Measurements from ENCODE around the gene HORMAD1. TPM values are rescaled to one million over a fixed set of nuclear protein-coding genes. Genes with fewer than 3 reads are reported as not detected.

The HORMAD1 gene
- total and polyA plus RNA-seq, 2 of the 8 experiments (the other 6 are each of a cell fraction or from before 2014, with no cell fraction given): not detected

- FAIRE-seq (no peak), DNase-seq (ENCODE audit: low read depth in 1 of 2, low spot score in 2 of 2) (no peak)
- no peak overlapping the region for H3K4ac ChIP-seq (replicated peaks; ENCODE audit: insufficient read length, low read depth, low read length)
- H3K27me3 ChIP-seq (replicated peaks in 1 of 4; ENCODE audit: control insufficient read depth in 3 of 4, extremely low read depth in 1 of 4, insufficient read depth in 3 of 4, low read length in 3 of 4): peaks cover 0 to 1% (median 0%) of the 10 kb centered on the region in 4 experiments; a peak in 1 of 7 replicates
- no peak overlapping the region for H4K91ac ChIP-seq (replicated peaks; ENCODE audit: insufficient read length, low read length)
- no peak overlapping the region for H2AFZ ChIP-seq (ENCODE audit: low read length)
- no peaks in the 10 kb centered on the region; the same call in 1 of the 2 replicates for H3K79me1 ChIP-seq (ENCODE audit: low read depth, low read length)
- ChIA-PET CTCF (ENCODE audit: partially characterized antibody) (interaction anchor here (0.6 to 1.6 kb wide), 6 partner anchors 8 to 235 kb away, joined by 3 to 6 read pairs (median 3); no protein-coding TSS in a partner anchor), POLR2A (ENCODE audit: partially characterized antibody) (interaction anchor here (1.5 kb wide), 1 partner anchor 114 kb away, joined by 4 read pairs; no protein-coding TSS in a partner anchor)
- no peak overlapping the region for H3K4me2 ChIP-seq (ENCODE audit: insufficient read depth in 1 of 2, low read depth in 2 of 2, low read length in 2 of 2)
- no peak overlapping the region for H2BK5ac ChIP-seq (ENCODE audit: low read depth, low read length)
- no peaks in the 10 kb centered on the region for H3K4me1 ChIP-seq (replicated peaks in 1 of 4; ENCODE audit: control insufficient read depth in 3 of 4, insufficient read depth in 4 of 4, low read length in 3 of 4)
- H3K23ac ChIP-seq (ENCODE audit: insufficient read length): no peak overlapping the region
- no peak overlapping the region for H3K9ac ChIP-seq (replicated peaks in 1 of 4; ENCODE audit: extremely low read depth in 1 of 4, low read depth in 3 of 4, low read length in 3 of 4)
- no peak overlapping the region for H3K56ac ChIP-seq (replicated peaks; ENCODE audit: insufficient read length, low read depth, low read length)
- H3K79me2 ChIP-seq (ENCODE audit: control insufficient read depth in 1 of 2, insufficient read depth in 2 of 2, low read length in 2 of 2): peaks cover 0 to 17% of the 10 kb centered on the region in 2 experiments; a peak in 3 of 4 replicates
- H3K36me3 ChIP-seq (ENCODE audit: control insufficient read depth in 2 of 4, insufficient read depth in 4 of 4, low read length in 3 of 4): peaks cover 5 to 52% (median 10%) of the 10 kb centered on the region in 4 experiments; a peak in 7 of 8 replicates
- H3K23me2 ChIP-seq (ENCODE audit: low read depth, low read length): peaks cover 2% of the 10 kb centered on the region
- no peak overlapping the region for H2AK5ac ChIP-seq (ENCODE audit: low read depth, low read length)
- H4K5ac ChIP-seq (ENCODE audit: insufficient read length, low read depth, low read length): no peak overlapping the region
- no peaks in the 10 kb centered on the region for H3K9me3 ChIP-seq (ENCODE audit: insufficient read depth in 2 of 2, low read depth in 1 of 2, low read length in 1 of 2)
- no peak overlapping the region for H3K14ac ChIP-seq (ENCODE audit: insufficient read length)
- H2BK12ac ChIP-seq (ENCODE audit: low read depth, low read length): no peak overlapping the region
- H3K18ac ChIP-seq (ENCODE audit: extremely low read depth, low read length): no peak overlapping the region
- H2BK120ac ChIP-seq (replicated peaks; ENCODE audit: low read depth, low read length): no peak overlapping the region
- no peak overlapping the region for H2BK15ac ChIP-seq (ENCODE audit: low read length)
- H4K8ac ChIP-seq (ENCODE audit: extremely low read depth, insufficient read depth, low read length): no peak overlapping the region
- H3K27ac ChIP-seq (ENCODE audit: low read depth, low read length): no peak overlapping the region
- no peak overlapping the region for H3K4me3 ChIP-seq (ENCODE audit: extremely low read depth in 1 of 4, insufficient read depth in 2 of 4, low read depth in 3 of 4, low read length in 4 of 4)
- WGBS, 2 experiments (ENCODE audit: extremely low coverage in 1 of 2, insufficient coverage in 1 of 2, insufficient read length in 1 of 2, insufficient replicate concordance in 2 of 2, low coverage in 1 of 2, low lambda C conversion rate in 2 of 2, missing lambda C conversion rate in 1 of 2): 89% methylated on average over 3 of the region's 3 CpGs; no CpG with 5 or more reads in 1 of the 2 experiments
- H4K20me1 ChIP-seq (replicated peaks in 1 of 2; ENCODE audit: control insufficient read depth in 1 of 2, insufficient read depth in 2 of 2, low read length in 2 of 2): peaks cover 0 to 2% of the 10 kb centered on the region in 2 experiments
- no peak overlapping the region for H2BK20ac ChIP-seq (ENCODE audit: low read length)
- TF ChIP-seq POLR2A (IDR thresholded peaks at IDR 0.05; ENCODE audit: control extremely low read depth in 1 of 2, low read depth in 2 of 2, low read length in 2 of 2) (no peak), BCL11A (IDR thresholded peaks at IDR 0.05; ENCODE audit: low read depth in 2 of 2, low read length in 2 of 2) (no peak), HDAC2 (IDR thresholded peaks at IDR 0.05; ENCODE audit: borderline replicate concordance in 1 of 2, low read depth in 2 of 2, low read length in 2 of 2) (no peak), EGR1 (IDR thresholded peaks at IDR 0.05; ENCODE audit: borderline replicate concordance, low read depth, low read length) (no peak), CTBP2 (IDR thresholded peaks at IDR 0.05; ENCODE audit: borderline replicate concordance, insufficient read depth, insufficient read length, low read length) (no peak), GABPA (IDR thresholded peaks at IDR 0.05; ENCODE audit: borderline replicate concordance, insufficient read depth, low read length) (no peak), POLR2AphosphoS5 (IDR thresholded peaks at IDR 0.05; ENCODE audit: low read depth, low read length) (no peak), RFX5 (IDR thresholded peaks at IDR 0.05; ENCODE audit: borderline replicate concordance, low read depth, low read length) (no peak), CHD2 (IDR thresholded peaks at IDR 0.05; ENCODE audit: low read length) (no peak), TCF12 (IDR thresholded peaks at IDR 0.05; ENCODE audit: low read depth, low read length) (no peak), GTF2F1 (IDR thresholded peaks at IDR 0.05; ENCODE audit: borderline replicate concordance, low read depth, low read length) (no peak), POU5F1 (IDR thresholded peaks at IDR 0.05; ENCODE audit: low read depth, low read length) (no peak)
- TF ChIP-seq, protein P1, sequence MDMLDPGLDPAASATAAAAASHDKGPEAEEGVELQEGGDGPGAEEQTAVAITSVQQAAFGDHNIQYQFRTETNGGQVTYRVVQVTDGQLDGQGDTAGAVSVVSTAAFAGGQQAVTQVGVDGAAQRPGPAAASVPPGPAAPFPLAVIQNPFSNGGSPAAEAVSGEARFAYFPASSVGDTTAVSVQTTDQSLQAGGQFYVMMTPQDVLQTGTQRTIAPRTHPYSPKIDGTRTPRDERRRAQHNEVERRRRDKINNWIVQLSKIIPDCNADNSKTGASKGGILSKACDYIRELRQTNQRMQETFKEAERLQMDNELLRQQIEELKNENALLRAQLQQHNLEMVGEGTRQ (IDR thresholded peaks at IDR 0.05; ENCODE audit: low read length): no peak
Observed at GRCh38 chr1:150692720-150693119, 28.0 kb downstream of the HORMAD1 start.

Measured in H1 (cell line).